Stimulated activated CD8-positive, alpha-beta memory T cell treated with anti-CD3 and anti-CD28 coated beads, Interleukin-12 subunit alpha, Interleukin-12 subunit beta, amount 100 ng/mL, for 24 hours (primary cell): ENCODE results near the gene ITGB1BP1.

Experiments used
- DNase-seq: peaks from one replicate; pipeline ENCODE4 v3.0.0-alpha.2; 2020; ENCODE audit errors: extremely low read depth

The ITGB1BP1 gene

DNA sequence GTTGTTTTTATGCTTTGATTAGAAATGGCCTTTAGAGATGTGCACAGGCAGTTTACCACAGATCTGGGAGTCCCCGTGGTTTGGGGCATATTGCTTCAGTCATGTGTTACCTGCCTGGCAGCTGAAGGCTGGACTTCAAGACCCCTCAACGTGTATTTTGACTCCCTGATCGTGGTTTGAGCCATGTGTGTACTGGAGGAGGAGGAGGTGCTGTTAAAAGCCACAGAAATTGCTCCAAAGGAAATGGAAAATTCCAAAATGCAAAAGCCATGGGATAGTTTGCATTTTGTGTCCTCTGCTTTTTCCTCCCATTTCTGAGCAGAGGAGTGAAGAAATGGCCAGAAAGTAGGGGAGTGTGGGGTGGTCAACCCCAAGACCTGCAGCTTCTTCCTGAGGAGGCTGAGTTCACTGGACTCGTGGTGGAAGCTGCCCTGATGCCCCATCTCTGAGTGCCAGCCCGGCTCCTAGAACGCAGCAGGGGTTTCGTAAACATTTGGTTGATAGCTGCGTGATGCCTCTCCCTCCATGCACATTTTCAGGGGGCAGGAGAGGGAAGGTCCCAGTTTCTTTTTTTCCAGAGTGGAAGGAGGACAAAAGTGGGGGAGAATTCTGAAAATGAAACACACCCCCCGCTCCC lies 45.7 kb downstream of the ITGB1BP1 start:
- no peak for DNase-seq

DNA sequence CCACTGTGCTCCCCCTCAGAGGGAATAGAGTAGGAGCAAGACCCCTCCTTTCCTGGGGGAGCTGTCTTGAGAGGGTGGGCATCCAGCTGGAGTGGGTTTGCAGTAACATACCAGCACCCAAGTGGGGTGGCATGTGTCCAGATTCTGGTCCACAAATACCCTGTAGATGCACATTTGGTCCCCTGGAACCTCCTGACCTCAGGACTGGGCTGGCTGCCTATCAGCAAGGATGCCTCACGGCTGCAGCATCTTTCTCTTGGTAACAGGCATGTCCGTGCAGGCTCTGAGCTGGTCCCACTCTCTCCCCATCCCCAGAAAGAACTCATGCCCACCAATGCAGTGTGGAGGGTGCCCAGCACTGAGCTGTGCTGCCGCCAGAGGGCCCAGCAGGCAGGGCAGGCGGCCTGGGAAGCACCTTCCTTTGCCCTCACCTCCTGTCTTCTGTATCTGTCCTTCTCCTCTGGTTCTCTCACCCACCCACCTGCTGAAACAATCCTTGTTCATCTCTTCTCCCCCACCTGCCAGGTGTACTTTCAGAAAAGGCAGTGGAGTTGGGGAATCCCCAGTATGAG lies 47.4 kb downstream of the ITGB1BP1 start:
- no peak for DNase-seq

DNA sequence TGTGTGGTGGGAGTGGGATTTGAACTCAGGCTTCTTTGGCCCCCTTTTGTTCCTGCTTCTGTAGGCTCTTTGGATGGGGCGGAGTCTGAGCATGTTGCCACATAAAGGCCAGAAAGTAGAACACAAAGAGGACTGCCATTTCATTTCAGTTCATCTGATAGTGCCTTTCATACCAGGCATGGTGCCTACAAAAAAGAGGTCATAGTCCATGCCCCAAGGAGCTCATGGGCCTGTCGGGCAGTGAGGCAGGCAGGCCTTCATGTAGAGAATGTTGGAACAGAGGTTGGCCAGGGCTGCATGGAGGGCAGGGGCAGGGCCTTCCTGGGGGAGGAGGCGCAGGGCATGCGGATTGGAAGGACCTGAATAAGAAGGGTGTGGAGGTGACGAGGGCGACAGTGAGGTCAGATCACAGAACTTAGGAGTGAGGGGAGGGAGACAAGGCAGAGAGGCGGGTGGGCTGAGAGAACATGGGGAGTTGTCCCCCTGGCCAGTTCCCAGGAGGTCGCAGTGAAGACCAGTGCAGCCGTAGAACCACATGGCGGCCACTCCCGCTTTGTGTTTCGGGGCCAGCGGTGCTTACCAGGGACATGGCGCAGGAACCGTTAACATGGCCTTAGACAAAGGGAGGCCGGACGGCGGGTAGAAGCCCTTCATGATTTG lies 49.1 kb downstream of the ITGB1BP1 start:
- DNase-seq, result no peak

DNA sequence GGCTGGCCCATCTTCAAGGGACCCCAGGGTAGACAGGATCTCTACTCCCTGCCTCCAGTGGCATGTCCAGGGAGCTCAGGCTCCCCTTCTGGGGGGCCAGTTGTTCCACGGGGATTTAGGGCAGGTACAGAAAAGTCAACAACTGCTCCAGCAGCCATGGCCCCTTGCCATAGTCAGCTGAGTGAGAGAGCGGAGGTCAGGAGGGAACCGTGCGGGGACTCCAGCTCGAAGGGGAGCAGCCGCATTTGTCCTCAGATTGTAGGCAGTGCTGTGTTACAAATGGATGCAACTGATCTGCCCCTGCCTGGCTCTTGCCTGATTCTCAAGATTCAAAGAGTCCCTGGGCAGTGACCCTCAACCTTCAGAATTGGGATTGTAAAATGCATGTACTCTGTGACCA lies 49.9 kb downstream of the ITGB1BP1 start:
- no peak for DNase-seq

DNA sequence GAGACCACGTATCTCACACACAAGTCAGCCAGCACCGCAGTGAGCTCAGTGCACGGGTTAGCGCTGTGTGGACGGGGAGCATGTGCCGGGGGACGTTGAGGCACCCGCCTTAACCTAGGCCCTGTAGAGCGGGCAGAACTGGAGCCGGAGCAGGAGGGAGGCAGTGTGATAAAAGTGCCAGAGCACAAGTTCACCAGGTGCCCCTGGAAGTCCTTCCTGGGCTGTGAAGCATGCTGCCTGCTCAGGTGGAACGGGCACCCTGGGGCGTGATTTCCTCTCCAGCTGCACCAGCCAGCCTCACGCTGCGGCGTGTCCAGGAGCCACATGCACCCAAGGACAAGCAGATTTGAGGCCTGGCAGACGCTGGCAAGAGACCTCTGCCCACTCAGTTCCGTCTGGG lies 50.3 kb downstream of the ITGB1BP1 start:
- no peak for DNase-seq

DNA sequence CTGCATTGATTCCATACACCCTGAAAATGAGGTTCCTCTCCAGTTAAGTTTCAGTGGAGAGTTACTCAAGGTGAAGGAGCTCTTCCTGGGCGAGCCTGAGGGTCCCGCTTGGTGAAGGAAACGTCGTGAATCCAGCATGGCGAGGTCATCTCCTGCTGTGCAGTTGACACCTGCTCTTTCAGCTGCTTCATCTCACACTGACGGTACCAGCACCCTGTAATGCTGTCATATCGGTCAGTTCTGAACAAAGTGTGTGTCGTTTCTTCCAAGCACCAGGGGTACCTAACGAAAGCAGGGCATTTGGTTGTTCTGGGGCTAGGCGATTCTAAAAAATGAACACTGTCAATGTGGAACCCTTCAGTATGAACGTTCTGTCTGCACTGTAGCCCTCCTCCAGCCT lies 52.6 kb downstream of the ITGB1BP1 start:
- no peak for DNase-seq

DNA sequence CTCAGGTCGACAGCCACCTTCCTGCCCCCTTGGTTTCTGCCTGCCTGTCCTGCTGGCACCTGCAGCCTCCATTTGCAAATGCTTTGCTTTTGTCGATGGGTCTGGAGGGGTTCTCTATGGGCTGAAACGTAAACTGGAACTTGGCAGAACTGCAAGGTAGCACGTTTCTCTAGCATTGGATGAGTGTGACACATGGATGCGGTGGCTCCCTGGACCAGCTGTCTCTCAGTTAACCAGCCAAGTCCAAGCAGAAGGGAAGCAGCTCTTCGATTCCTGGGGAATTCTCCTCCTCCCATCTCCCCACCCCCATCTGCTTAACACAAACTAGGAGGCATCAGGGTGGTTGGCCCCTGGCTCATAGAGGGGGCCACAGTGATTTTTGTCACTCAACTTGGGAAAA lies 57.3 kb downstream of the ITGB1BP1 start:
- DNase-seq, result no peak

DNA sequence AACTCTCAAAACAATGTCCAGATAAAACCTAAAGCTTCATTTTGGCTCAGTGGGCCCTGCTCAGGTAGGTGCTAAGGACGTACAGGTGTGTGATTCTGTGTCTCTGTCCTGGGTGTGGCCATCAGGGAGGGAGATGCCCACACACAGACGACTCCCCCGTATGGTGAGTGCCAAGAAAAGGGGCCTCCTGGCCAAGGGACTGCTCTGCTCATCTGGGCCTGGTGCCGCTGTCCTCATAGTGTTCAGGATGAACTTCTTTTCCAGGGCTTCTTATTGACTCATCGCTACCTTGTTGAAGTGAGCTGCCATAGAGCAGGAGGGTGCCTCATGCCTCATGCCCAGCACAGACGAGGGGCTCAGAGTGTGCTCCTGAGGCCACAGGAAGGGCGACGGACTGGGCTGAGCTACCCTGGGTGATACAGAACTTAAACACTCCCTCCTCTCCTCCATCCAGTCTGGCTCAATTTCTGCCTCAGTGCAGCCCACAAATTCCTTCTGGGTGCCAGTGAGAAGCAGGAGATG lies 57.8 kb downstream of the ITGB1BP1 start:
- DNase-seq, result no peak

DNA sequence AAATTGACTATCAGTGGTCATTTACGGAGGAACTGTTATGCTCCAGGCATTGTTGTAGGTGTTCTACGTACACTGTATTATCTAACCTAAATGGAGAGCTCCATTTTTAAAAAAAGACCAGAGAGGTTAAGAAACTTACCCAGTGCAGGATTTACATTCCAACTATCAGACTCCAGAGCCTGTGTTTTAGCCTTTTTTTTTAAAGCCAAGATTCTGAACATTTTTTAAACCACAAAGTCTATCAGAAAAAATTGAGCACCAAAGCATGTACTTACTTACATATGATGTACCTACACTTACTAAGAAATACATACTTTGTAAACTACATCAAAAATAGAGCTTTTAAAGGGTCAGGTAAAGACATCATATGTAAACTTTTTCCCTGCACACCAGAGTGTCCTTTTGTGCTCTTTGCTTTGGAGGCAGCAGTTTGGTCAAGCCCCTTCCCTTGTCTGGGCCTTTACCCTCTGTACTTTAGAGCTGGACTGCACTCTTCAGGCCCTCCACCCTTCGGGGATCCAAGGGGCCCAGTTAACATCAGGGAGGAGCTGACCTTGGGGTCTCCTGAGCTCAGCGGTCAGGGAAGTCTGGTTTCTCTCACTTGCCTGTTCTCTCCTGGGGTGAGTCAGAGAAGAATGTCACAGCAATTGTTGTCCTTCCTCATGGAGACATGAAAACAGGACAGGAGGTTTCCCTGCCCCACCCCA lies 58.4 kb downstream of the ITGB1BP1 start:
- no peak for DNase-seq

DNA sequence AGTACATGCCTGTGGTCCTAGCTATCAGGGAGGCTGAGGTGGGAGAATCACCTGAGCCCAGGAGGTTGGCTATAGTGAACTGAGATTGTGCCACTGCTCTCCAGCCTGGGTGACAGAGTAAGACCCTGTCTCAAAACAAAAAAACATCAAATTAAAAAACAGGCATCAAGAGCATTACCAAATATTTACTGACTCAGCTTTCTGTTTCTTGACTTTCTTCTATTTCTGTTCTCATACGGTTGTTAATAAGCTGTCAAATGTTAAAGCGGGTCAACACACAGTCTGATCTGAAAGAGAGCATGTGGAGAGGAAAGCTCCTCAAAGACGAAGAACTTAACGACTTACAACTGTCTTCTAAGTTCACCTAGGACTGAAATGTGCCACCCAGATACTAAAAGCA lies 59.0 kb downstream of the ITGB1BP1 start:
- no peak for DNase-seq

DNA sequence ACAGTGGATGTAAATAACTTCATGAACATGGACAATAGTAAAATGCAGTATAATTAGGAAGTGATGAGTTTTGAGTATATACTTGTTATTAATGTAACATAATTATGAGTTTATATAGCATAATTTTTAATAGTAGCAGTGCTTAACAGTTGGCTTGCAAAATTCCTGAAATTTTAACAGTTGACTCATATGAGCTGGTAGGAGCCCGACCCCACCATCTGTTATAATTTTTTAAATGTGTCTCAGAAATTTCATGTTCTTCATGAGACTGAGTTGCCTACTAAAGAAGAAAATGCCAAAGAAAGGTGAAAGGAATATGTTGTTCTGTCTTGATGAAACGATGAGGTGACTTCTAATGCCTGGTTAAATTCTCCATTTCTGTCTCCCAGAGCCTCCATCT lies 62.6 kb downstream of the ITGB1BP1 start:
- DNase-seq, result no peak

DNA sequence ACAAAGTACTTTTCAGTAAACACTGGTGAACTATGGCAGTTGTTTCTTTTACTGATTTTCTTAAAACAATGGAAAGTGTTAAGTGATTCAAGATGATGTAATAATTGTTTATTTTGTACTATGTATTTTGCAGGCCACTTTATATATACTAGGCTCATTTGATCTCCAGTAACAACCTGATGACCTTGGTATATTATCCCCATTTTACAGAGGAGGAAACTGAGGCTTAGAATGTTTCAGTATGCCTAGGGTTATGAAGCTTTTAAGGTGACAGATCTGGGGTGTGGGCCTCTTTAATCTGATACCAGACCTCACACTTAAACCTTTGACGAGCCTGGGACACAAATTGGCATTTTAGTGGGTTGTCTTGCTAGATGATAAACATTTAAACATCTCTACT lies 63.2 kb downstream of the ITGB1BP1 start:
- DNase-seq, result no peak

DNA sequence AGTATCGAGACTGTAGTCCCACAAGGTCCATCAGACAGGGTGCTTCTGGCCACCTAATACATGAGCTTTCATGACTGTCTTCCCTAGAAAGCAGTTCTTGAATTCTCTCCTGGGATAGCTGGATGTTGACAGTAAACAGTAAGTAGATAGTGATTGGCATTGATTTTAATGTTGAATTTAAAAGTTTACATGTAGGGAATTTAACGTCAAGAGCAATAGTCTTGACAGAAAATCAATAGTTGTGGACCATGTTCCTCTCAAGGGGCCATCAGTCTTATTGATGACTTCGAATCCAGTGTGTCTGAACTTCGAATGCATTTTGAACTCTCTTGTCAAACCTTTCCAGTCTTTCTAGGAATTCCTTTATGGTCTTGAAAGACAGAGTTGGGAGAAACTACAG lies 63.9 kb downstream of the ITGB1BP1 start:
- no peak for DNase-seq

DNA sequence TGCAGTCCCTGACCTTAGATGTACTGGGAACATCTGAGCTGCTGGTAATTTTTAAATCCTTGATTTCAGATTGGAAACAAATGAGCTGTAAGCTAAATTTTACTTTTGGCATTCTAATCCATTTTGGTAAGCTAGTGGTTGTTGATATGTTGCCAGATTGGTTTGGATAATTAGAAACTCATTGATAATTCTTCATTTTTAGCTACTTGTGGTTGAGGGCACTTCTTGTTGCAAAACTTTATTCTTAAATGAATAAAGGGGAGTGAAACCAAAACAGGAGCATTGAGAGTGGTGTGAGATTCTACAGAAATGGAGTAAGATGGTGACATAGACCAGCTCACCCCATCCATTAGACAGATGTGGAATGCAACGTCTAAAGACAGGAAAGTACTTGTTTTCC lies 64.5 kb downstream of the ITGB1BP1 start:
- no peak for DNase-seq

DNA sequence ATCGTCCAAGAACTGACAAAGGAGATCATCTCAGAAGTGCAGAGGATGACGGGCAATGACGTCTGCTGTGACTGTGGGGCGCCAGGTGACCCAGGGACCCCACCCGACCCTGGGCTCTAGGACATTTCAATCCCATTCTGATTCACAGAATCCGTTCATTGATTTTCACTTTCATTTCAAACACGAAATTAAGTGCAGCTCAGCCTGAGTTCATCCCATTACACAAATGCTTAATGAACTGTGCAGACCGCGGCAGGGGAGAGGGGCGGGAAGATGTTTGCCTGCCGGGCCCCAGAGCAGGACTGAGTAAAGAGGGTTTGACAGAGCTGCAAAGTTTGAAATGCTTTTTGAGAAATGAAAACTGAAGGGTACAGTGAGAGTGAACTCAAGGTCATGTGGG lies 67.1 kb downstream of the ITGB1BP1 start:
- no peak for DNase-seq

DNA sequence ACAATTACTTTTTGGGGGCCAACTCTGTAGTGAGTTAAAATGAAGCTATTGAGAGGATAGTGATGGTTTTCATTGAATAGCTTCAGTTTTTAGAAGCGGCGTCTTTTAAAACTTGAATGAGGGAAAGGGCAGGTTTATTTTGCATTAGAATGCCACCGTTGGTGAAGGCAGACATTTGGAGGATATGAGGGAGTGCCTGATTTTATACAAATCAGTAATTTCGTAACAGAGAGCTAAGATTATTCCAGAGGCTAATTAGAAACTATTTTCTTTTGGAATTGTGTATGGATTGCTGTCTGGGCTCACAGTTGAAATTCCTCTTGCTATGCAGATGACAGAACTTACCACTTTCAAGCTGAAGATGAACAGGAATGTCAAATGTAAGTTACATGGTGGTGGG lies 67.6 kb downstream of the ITGB1BP1 start:
- DNase-seq, result no peak

DNA sequence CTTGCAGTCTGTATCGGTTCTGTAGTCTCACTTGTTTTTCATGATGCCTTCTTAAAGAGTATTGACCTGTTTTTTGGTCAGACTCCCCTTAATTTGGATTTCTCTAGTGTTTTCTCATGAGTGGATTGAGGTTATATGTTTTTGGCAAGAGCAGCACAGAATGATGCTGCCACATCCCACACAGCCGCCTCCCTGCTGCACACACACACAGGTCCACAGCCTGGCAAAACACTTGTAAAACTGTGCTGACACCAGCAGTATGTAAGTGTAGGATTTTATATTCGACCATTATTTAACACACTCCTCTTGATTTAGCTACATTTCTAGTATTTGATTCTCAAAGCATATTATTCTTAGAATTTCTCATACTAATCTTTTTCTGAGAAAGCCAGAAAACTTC lies 68.1 kb downstream of the ITGB1BP1 start:
- no peak for DNase-seq

DNA sequence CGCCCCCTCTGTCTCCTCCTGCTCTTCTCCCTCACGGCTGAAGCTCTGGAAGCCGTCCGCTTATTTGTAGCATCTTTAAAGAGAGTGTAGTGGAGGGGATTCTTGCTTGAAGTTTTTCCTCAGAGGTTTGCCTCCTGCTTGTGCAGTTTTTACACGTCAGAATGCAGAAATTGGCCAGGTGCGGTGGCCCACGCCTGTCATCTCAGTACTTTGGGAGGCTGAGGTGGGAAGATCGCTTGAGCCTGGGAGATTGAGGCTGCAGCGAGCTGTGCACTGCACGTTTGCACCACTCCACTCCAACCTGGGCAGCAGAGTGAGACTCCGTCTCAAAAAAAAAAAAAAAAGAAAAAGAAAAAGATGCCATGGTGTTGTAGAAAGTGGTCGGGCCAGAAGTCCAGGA lies 69.0 kb downstream of the ITGB1BP1 start:
- no peak for DNase-seq
